HepG2 (cell line): ENCODE measurements around the gene KATNB1. TPM values are rescaled to one million over a fixed set of nuclear protein-coding genes. Genes with fewer than 3 reads are reported as not detected.

Experiments
- ATM ChIP-seq: fragments of 450-650 bp; IDR thresholded peaks from 2 replicates; pipeline ENCODE4 v1.7.1; 2017; ENCODE audit warnings: mild to moderate bottlenecking, borderline replicate concordance
- E2F2 ChIP-seq: sonication (generic); formaldehyde crosslinking; IDR thresholded peaks from 2 replicates; pipeline ENCODE4 v1.4.0; 2020; ENCODE audit warnings: missing genetic modification reagents, borderline replicate concordance
- ELF3 ChIP-seq: IDR thresholded peaks from 2 replicates; pipeline ENCODE4 v1.6.1; 2016; ENCODE audit warnings: missing genetic modification reagents, missing compliant biosample characterization
- ERF ChIP-seq: IDR thresholded peaks from 2 replicates; pipeline ENCODE4 v1.6.1; 2018; ENCODE audit warnings: missing biosample characterization, missing genetic modification reagents
- EZH2 ChIP-seq: conservative IDR thresholded peaks from 2 replicates; pipeline ENCODE4 v1.6.1; 2012; ENCODE audit warnings: mild to moderate bottlenecking, low read depth, low read length, moderate library complexity
- FOSL1 ChIP-seq: sonication (generic); formaldehyde crosslinking; IDR thresholded peaks from 2 replicates; pipeline ENCODE4 v1.9.0; 2021; ENCODE audit warnings: missing genetic modification reagents, borderline replicate concordance
- GABPB1 ChIP-seq: IDR thresholded peaks from 2 replicates; pipeline ENCODE4 v1.6.1; 2016; ENCODE audit warnings: mild to moderate bottlenecking, missing genetic modification reagents, moderate library complexity, missing compliant biosample characterization
- GTF3A ChIP-seq: sonication (generic); formaldehyde crosslinking; conservative IDR thresholded peaks from 2 replicates; pipeline ENCODE4 v1.4.0; 2020; ENCODE audit warnings: mild to moderate bottlenecking, missing genetic modification reagents
- HMG20B ChIP-seq: conservative IDR thresholded peaks from 2 replicates; pipeline ENCODE4 v1.6.1; 2016; ENCODE audit warnings: missing genetic modification reagents, missing compliant biosample characterization
- HOXA3 ChIP-seq: sonication (generic); formaldehyde crosslinking; IDR thresholded peaks from 2 replicates; pipeline ENCODE4 v1.5.0; 2020; ENCODE audit warnings: missing genetic modification reagents
- HOXA7 ChIP-seq: sonication (generic); formaldehyde crosslinking; IDR thresholded peaks from 2 replicates; pipeline ENCODE4 v1.8.1; 2022; ENCODE audit warnings: mild to moderate bottlenecking, missing genetic modification reagents, moderate library complexity
- KDM3A ChIP-seq: IDR thresholded peaks from 2 replicates; pipeline ENCODE4 v1.6.1; 2018; ENCODE audit warnings: low read depth, missing compliant biosample characterization
- NBN ChIP-seq: fragments of 450-650 bp; conservative IDR thresholded peaks from 2 replicates; pipeline ENCODE4 v1.6.1; 2017
- NFIB ChIP-seq: sonication (generic); formaldehyde crosslinking; IDR thresholded peaks from 2 replicates; pipeline ENCODE4 v1.9.0; 2021; ENCODE audit warnings: missing genetic modification reagents, mild to moderate bottlenecking, borderline replicate concordance
- PCBP1 ChIP-seq: fragments of 200-400 bp; formaldehyde crosslinking; IDR thresholded peaks from 2 replicates; pipeline ENCODE4 v1.6.1; 2017; ENCODE audit warnings: mild to moderate bottlenecking, low read depth, low read length, borderline replicate concordance
- PHF8 ChIP-seq: sonication (generic); formaldehyde crosslinking; IDR thresholded peaks from 2 replicates; pipeline ENCODE4 v1.5.0; 2020; ENCODE audit warnings: missing genetic modification reagents
- PRPF4 ChIP-seq: fragments of 200-400 bp; formaldehyde crosslinking; IDR thresholded peaks from 2 replicates; pipeline ENCODE4 v1.6.1; 2016; ENCODE audit warnings: low read length, low read depth; ENCODE audit not compliant: poor library complexity, severe bottlenecking
- RXRB ChIP-seq: IDR thresholded peaks from 2 replicates; pipeline ENCODE4 v1.6.1; 2016; ENCODE audit warnings: borderline replicate concordance, missing genetic modification reagents, missing compliant biosample characterization
- SMAD1 ChIP-seq: sonication (generic); formaldehyde crosslinking; IDR thresholded peaks from 2 replicates; pipeline ENCODE4 v1.4.0; 2020; ENCODE audit warnings: missing genetic modification reagents, low read depth, mild to moderate bottlenecking, borderline replicate concordance
- TCF7L2 ChIP-seq: IDR thresholded peaks from 2 replicates; pipeline ENCODE4 v1.6.1; 2011; ENCODE audit warnings: mild to moderate bottlenecking, low read depth, low read length, moderate library complexity
- ZNF530 ChIP-seq: sonication (generic); formaldehyde crosslinking; IDR thresholded peaks from 2 replicates; pipeline ENCODE4 v1.5.0; 2020; ENCODE audit warnings: low read depth, mild to moderate bottlenecking, missing genetic modification reagents
- ZNF878 ChIP-seq: sonication (generic); formaldehyde crosslinking; IDR thresholded peaks from 2 replicates; pipeline ENCODE4 v1.8.1; 2023; ENCODE audit warnings: mild to moderate bottlenecking, missing genetic modification reagents, moderate library complexity
- polyA plus RNA-seq, 8 experiments: library from polyadenylated mRNA; depleted of rRNA in 3 of 8; stranded (reverse) in 7 of 8; unstranded in 1 of 8; fragments of >200 nt; fragmentation: Illumina TruSeq in 4 of 8; extraction: Trizol in 4 of 8; gene quantifications; 2 replicates each; pipeline versions ENCODE4 v1.2.1 to v1.2.3, GENCODE V29; 2011 to 2016; ENCODE audit warnings: low read depth in 4 of 8, missing spikeins in 1 of 8, mixed read lengths in 1 of 8; ENCODE audit not compliant: insufficient read depth in 1 of 8
- total RNA-seq, 5 experiments: library from RNA; depleted of rRNA; stranded (reverse); fragments of >200 nt; fragmentation: Illumina TruSeq; extraction: Trizol; gene quantifications; 2 replicates each; pipeline ENCODE4 v1.2.3, GENCODE V29; 2016; ENCODE audit warnings: low read depth in 1 of 5
- TF ChIP-seq, protein P1 (sequence below): sonication (generic); formaldehyde crosslinking; IDR thresholded peaks from 2 replicates; pipeline ENCODE4 v1.4.0; 2020; ENCODE audit warnings: mild to moderate bottlenecking, missing genetic modification reagents
- TF ChIP-seq, protein P2 (sequence below): sonication (generic); formaldehyde crosslinking; IDR thresholded peaks from 2 replicates; pipeline ENCODE4 v1.4.0; 2020; ENCODE audit warnings: missing genetic modification reagents, borderline replicate concordance

KATNB1 gene
- total and polyA plus RNA-seq, 2 of the 13 experiments (the other 11 are each of a cell fraction or from before 2014, with no cell fraction given) = 31.5 to 43.5 TPM

- TF ChIP-seq PHF8 (0 out of 2 replicates have a peak, but pooled peaks have one; percentile 3), NFIB (CRISPR knock-in tag) (no peak), HOXA3 (CRISPR knock-in tag) (peak; percentile 68; the same call in 1 of the 2 replicates), KDM3A (CRISPR knock-in tag) (peak; percentile 76), GTF3A (CRISPR knock-in tag) (0 out of 2 replicates have a peak, but pooled peaks have one; percentile 63), ATM (no peak), HOXA7 (CRISPR knock-in tag) (no peak), GABPB1 (CRISPR knock-in tag) (peak; percentile 61; the same call in 1 of the 2 replicates), E2F2 (CRISPR knock-in tag) (no peak), NBN (no peak), HMG20B (CRISPR knock-in tag) (no peak), ZNF878 (CRISPR knock-in tag) (peak; percentile 88), TCF7L2 (no peak), ELF3 (peak; percentile 82), RXRB (CRISPR knock-in tag) (peak; percentile 79), ZNF530 (CRISPR knock-in tag) (no peak), EZH2 (no peak), FOSL1 (CRISPR knock-in tag) (peak; percentile 16; the same call in 1 of the 2 replicates), PRPF4 (no peak), ERF (CRISPR knock-in tag) (no peak; the same call in 1 of the 2 replicates), SMAD1 (peak; percentile 91; the same call in 1 of the 2 replicates), PCBP1 (no peak)
- TF ChIP-seq, protein P1, sequence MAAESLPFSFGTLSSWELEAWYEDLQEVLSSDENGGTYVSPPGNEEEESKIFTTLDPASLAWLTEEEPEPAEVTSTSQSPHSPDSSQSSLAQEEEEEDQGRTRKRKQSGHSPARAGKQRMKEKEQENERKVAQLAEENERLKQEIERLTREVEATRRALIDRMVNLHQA (CRISPR knock-in tag) = no peak
- TF ChIP-seq, protein P2, sequence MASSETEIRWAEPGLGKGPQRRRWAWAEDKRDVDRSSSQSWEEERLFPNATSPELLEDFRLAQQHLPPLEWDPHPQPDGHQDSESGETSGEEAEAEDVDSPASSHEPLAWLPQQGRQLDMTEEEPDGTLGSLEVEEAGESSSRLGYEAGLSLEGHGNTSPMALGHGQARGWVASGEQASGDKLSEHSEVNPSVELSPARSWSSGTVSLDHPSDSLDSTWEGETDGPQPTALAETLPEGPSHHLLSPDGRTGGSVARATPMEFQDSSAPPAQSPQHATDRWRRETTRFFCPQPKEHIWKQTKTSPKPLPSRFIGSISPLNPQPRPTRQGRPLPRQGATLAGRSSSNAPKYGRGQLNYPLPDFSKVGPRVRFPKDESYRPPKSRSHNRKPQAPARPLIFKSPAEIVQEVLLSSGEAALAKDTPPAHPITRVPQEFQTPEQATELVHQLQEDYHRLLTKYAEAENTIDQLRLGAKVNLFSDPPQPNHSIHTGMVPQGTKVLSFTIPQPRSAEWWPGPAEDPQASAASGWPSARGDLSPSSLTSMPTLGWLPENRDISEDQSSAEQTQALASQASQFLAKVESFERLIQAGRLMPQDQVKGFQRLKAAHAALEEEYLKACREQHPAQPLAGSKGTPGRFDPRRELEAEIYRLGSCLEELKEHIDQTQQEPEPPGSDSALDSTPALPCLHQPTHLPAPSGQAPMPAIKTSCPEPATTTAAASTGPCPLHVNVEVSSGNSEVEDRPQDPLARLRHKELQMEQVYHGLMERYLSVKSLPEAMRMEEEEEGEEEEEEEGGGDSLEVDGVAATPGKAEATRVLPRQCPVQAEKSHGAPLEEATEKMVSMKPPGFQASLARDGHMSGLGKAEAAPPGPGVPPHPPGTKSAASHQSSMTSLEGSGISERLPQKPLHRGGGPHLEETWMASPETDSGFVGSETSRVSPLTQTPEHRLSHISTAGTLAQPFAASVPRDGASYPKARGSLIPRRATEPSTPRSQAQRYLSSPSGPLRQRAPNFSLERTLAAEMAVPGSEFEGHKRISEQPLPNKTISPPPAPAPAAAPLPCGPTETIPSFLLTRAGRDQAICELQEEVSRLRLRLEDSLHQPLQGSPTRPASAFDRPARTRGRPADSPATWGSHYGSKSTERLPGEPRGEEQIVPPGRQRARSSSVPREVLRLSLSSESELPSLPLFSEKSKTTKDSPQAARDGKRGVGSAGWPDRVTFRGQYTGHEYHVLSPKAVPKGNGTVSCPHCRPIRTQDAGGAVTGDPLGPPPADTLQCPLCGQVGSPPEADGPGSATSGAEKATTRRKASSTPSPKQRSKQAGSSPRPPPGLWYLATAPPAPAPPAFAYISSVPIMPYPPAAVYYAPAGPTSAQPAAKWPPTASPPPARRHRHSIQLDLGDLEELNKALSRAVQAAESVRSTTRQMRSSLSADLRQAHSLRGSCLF = no peak
Observed at GRCh38 chr16:57781741-57782606, 46.4 kb downstream of the KATNB1 start (continued).
